CD14-positive monocyte (primary cell): ENCODE results near the gene SAMD13. TPM values are rescaled to one million over a fixed set of nuclear protein-coding genes. Genes with fewer than 3 reads are reported as not detected.

Experiments used
- DNase-seq, 3 donors: peaks; one replicate each; pipeline ENCODE4 v3.0.0-alpha.2; 2011 to 2022
- H2AFZ ChIP-seq: 2 replicates; pipeline ENCODE4 v1.6.0; 2012; ENCODE audit warnings: mild to moderate bottlenecking, low read depth, low read length, inconsistent platforms; ENCODE audit not compliant: insufficient read depth, poor library complexity, severe bottlenecking
- H3K27ac ChIP-seq, 2 donors: 1 replicate in 1 of 2; 2 replicates in 1 of 2; pipeline ENCODE4 v1.5.1; 2012 to 2013; ENCODE audit warnings: low read length in 2 of 2, control low read depth in 1 of 2, inconsistent platforms in 1 of 2, low read depth in 1 of 2, mild to moderate bottlenecking in 1 of 2
- H3K27me3 ChIP-seq, 2 donors: one replicate each; pipeline versions ENCODE4 v1.6.0 to v1.6.1; 2011 to 2013; ENCODE audit warnings: low read length in 2 of 2; ENCODE audit not compliant: control insufficient read depth in 2 of 2, insufficient read depth in 2 of 2
- H3K36me3 ChIP-seq, 2 donors: replicated peaks in 1 of 2; 1 replicate in 1 of 2; 2 replicates in 1 of 2; pipeline versions ENCODE4 v1.5.1 to v1.6.1; 2012 to 2013; ENCODE audit warnings: low read length in 2 of 2, control low read depth in 1 of 2, inconsistent platforms in 1 of 2, mild to moderate bottlenecking in 1 of 2; ENCODE audit not compliant: insufficient read depth in 2 of 2, control insufficient read depth in 1 of 2
- H3K4me1 ChIP-seq, 2 donors: 1 replicate in 1 of 2; 2 replicates in 1 of 2; pipeline versions ENCODE4 v1.5.1 to v1.6.1; 2012 to 2013; ENCODE audit warnings: low read length in 2 of 2, control low read depth in 1 of 2, inconsistent platforms in 1 of 2, mild to moderate bottlenecking in 1 of 2, moderate library complexity in 1 of 2; ENCODE audit not compliant: insufficient read depth in 2 of 2, control insufficient read depth in 1 of 2
- H3K4me2 ChIP-seq: replicated peaks from 2 replicates; pipeline ENCODE3; 2012; ENCODE audit warnings: low read length, moderate library complexity, mild to moderate bottlenecking; ENCODE audit not compliant: poor library complexity, severe bottlenecking; ENCODE audit errors: extremely low read depth
- H3K4me3 ChIP-seq, 3 experiments: fragments of 200-600 bp in 1 of 3; sonication (generic) in 1 of 3; replicated peaks in 1 of 3; 1 replicate in 2 of 3; 2 replicates in 1 of 3; pipeline ENCODE4 v1.5.1; 2011 to 2013; ENCODE audit warnings: low read length in 3 of 3, mild to moderate bottlenecking in 3 of 3, control low read depth in 2 of 3, low read depth in 2 of 3, inconsistent platforms in 1 of 3, moderate library complexity in 1 of 3
- H3K79me2 ChIP-seq: 2 replicates; pipeline ENCODE4 v1.6.0; 2012; ENCODE audit warnings: mild to moderate bottlenecking, control low read depth, inconsistent platforms, low read length, moderate library complexity; ENCODE audit not compliant: insufficient read depth
- H3K9ac ChIP-seq: 2 replicates; pipeline ENCODE4 v1.6.0; 2017; ENCODE audit warnings: low read length, mild to moderate bottlenecking; ENCODE audit not compliant: insufficient read depth, poor library complexity, severe bottlenecking
- H3K9me3 ChIP-seq, 2 donors: replicated peaks in 1 of 2; 1 replicate in 1 of 2; 2 replicates in 1 of 2; pipeline versions ENCODE4 v1.5.1 to v1.6.1; 2012 to 2013; ENCODE audit warnings: low read length in 2 of 2, control low read depth in 1 of 2; ENCODE audit not compliant: control insufficient read depth in 1 of 2, insufficient read depth in 1 of 2
- H4K20me1 ChIP-seq: 2 replicates; pipeline ENCODE4 v1.6.0; 2012; ENCODE audit warnings: mild to moderate bottlenecking, low read length, control low read depth, moderate library complexity; ENCODE audit not compliant: insufficient read depth
- H3K27ac Mint-ChIP-seq, 7 donors: one replicate each; pipeline ENCODE4 v1.8.0; 2020; ENCODE audit warnings: mild to moderate bottlenecking in 7 of 7, mixed read lengths in 7 of 7, moderate library complexity in 6 of 7, inconsistent platforms in 2 of 7
- H3K27me3 Mint-ChIP-seq, 3 donors: one replicate each; pipeline ENCODE4 v1.8.0; 2021 to 2022; ENCODE audit warnings: low read depth in 3 of 3, mild to moderate bottlenecking in 3 of 3, mixed read lengths in 3 of 3, moderate library complexity in 3 of 3, inconsistent platforms in 1 of 3
- H3K36me3 Mint-ChIP-seq, 2 donors: one replicate each; pipeline ENCODE4 v1.8.0; 2020; ENCODE audit warnings: mixed read lengths in 2 of 2, inconsistent platforms in 1 of 2, mild to moderate bottlenecking in 1 of 2
- H3K4me1 Mint-ChIP-seq: one replicate; pipeline ENCODE4 v1.8.0; 2020; ENCODE audit warnings: mild to moderate bottlenecking, mixed read lengths
- H3K4me3 Mint-ChIP-seq, 2 donors: one replicate each; pipeline ENCODE4 v1.8.0; 2020; ENCODE audit warnings: mild to moderate bottlenecking in 2 of 2, mixed read lengths in 2 of 2, moderate library complexity in 1 of 2
- H3K9me3 Mint-ChIP-seq, 7 donors: one replicate each; pipeline ENCODE4 v1.8.0; 2020 to 2022; ENCODE audit warnings: mixed read lengths in 7 of 7, mild to moderate bottlenecking in 6 of 7, moderate library complexity in 6 of 7, inconsistent platforms in 2 of 7
- WGBS: methylation state at CpG from one replicate; pipeline ENCODE4 v1.1.5; 2013; ENCODE audit warnings: missing lambda C conversion rate; ENCODE audit not compliant: insufficient coverage; 5-methylcytosine and 5-hydroxymethylcytosine counted together
- intact Hi-C, 2 donors: fragments of 100-400 bp; cut with micrococcal nuclease; formaldehyde crosslinking; loops; one replicate each; pipeline versions ENCODE4 v1.15.0 to v1.15.1; 2023
- polyA plus RNA-seq, 3 donors: library from polyadenylated mRNA; depleted of rRNA in 1 of 3; unstranded in 2 of 3; stranded (reverse) in 1 of 3; fragments of 300-500 nt in 2 of 3; fragments of >200 nt in 1 of 3; fragmentation: Illumina TruSeq in 2 of 3; gene quantifications; 1 replicate in 2 of 3; 2 replicates in 1 of 3; pipeline ENCODE4 v1.2.3, GENCODE V29; 2012 to 2021
- TF ChIP-seq, protein P1 (sequence below): fragments of 200-600 bp; IDR thresholded peaks from one replicate; pipeline ENCODE4 v1.8.0; 2022; ENCODE audit warnings: antibody characterized with exemption, mild to moderate bottlenecking

Gene SAMD13
- polyA plus RNA-seq, 3 donors = 0.33 to 0.56 (median 0.39) TPM

DNA sequence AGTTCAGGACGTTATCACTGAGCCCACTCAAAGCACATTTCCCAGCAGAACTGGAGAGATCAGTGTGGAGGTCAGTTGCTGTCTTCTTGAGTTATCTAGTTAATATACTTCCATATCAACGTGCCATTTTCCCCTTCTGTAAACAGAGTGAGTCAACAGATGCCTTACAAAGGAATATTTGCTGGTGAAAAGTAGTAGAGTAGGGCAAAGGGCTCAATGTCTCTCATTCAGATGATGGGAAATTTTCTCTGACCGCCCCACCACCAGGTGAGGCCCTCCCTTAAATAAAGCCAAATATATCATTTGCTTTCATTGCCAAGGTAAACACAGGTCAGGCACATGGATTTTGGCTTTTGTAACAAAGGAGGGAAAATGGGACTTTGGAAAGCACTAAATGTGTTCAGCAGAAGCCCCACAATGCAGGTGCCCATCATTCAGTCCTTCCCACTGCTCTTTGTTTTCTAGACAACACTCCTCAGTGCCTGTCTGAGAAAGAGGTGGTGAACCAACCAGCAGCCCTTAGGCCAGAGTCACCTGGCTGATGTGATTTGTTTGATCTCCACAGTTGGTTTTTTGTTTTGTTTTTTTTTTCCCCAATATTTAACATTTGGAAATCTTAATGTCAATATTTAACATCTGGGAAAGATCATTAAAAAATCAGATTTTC is 40.5 kb upstream of the SAMD13 start:
- Mint-ChIP-seq H3K27me3 (peaks cover 0 to 3% (median 2%) of the 10 kb centered on the region in 3 donors), H3K36me3 (no peaks in the 10 kb centered on the region), H3K4me1 (peaks cover 2% of the 10 kb centered on the region), H3K27ac (no peak overlapping the region), H3K4me3 (no peak overlapping the region), H3K9me3 (peaks cover 0 to 4% (median 1%) of the 10 kb centered on the region in 7 donors)
- no peak overlapping the region for H3K4me3 ChIP-seq
- intact Hi-C loops = no loop called here
- H3K4me2 ChIP-seq = no peak overlapping the region
- H3K27ac ChIP-seq = no peak overlapping the region
- no peaks in the 10 kb centered on the region for H3K4me1 ChIP-seq
- TF ChIP-seq, protein P1, sequence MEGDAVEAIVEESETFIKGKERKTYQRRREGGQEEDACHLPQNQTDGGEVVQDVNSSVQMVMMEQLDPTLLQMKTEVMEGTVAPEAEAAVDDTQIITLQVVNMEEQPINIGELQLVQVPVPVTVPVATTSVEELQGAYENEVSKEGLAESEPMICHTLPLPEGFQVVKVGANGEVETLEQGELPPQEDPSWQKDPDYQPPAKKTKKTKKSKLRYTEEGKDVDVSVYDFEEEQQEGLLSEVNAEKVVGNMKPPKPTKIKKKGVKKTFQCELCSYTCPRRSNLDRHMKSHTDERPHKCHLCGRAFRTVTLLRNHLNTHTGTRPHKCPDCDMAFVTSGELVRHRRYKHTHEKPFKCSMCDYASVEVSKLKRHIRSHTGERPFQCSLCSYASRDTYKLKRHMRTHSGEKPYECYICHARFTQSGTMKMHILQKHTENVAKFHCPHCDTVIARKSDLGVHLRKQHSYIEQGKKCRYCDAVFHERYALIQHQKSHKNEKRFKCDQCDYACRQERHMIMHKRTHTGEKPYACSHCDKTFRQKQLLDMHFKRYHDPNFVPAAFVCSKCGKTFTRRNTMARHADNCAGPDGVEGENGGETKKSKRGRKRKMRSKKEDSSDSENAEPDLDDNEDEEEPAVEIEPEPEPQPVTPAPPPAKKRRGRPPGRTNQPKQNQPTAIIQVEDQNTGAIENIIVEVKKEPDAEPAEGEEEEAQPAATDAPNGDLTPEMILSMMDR = no peak
- no peak overlapping the region for H2AFZ ChIP-seq
- H4K20me1 ChIP-seq = no peaks in the 10 kb centered on the region
- no peak for DNase-seq
- no peaks in the 10 kb centered on the region for H3K27me3 ChIP-seq
- H3K9me3 ChIP-seq = no peaks in the 10 kb centered on the region
- no peaks in the 10 kb centered on the region for H3K36me3 ChIP-seq
- WGBS = no CpG with 5 or more reads among the region's 3 CpGs
- no peak overlapping the region for H3K9ac ChIP-seq
- no peaks in the 10 kb centered on the region for H3K79me2 ChIP-seq

DNA sequence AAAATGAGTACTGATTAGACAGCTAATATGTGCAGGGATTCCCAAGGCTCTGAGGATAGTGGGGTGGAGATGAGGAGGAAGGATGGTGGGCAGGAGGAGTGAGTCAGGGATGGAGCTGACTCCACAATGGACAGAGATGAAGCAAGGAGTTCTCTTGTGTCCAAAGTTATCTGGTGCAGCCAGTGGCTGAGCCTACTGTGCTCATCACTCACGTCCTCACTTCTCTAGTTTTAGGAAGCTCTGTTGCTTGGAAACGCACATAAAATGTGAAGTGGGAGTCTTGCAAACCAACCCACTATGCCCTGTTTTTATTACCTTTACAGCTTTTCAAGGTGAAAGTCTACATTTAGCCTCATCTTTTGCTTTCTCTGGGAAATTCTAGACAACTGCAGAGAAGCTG is 36.5 kb upstream of the SAMD13 start:
- H3K4me1 Mint-ChIP-seq = no peaks in the 10 kb centered on the region
- H3K36me3 ChIP-seq = no peaks in the 10 kb centered on the region
- peaks cover 0 to 2% (median 0%) of the 10 kb centered on the region in 3 donors for H3K27me3 Mint-ChIP-seq

More for the DNA sequence above, 36.5 kb upstream of the SAMD13 start:
- H3K9me3 ChIP-seq = no peaks in the 10 kb centered on the region
- no peaks in the 10 kb centered on the region for H3K27me3 ChIP-seq
- no peak overlapping the region for H3K9ac ChIP-seq
- no peaks in the 10 kb centered on the region for H3K36me3 Mint-ChIP-seq
- H2AFZ ChIP-seq = no peak overlapping the region
- H3K27ac ChIP-seq = no peak overlapping the region
- TF ChIP-seq, protein P1 = no peak
- no peak overlapping the region for H3K4me3 Mint-ChIP-seq
- H3K79me2 ChIP-seq = no peaks in the 10 kb centered on the region
- peaks cover 0 to 5% (median 0%) of the 10 kb centered on the region in 7 donors for H3K9me3 Mint-ChIP-seq
- no peaks in the 10 kb centered on the region for H4K20me1 ChIP-seq
- WGBS = no CpG with 5 or more reads among the region's 2 CpGs
- no peak overlapping the region for H3K4me2 ChIP-seq
- DNase-seq = no peak
- no peaks in the 10 kb centered on the region for H3K4me1 ChIP-seq
- intact Hi-C loops = no loop called here
- H3K27ac Mint-ChIP-seq = no peak overlapping the region
- no peak overlapping the region for H3K4me3 ChIP-seq
